Measurements from ENCODE around the gene CISH.

The CISH gene

DNA sequence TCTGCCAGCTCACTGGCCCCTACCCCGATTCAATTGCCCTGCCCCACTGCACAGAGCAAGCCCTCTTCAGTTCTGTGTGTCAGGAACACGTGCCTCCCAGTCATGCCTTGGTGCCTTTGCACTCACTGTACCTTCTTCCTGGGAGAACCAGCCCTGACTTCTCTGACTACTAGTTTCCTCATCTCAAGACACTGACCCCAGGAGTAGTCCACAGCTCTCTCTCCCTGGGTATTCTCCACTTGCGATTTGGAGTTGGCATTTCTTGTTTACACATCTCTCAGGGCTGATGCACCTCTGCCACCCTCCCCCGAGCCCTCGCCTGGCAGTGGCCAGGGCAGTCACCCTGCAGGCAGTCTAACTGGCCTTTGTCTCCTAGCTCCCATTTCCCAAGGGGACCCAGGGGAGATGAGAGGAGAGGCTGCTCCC lies 5.7 kb downstream of the CISH start:
- no peak for DNase-seq (ENCODE audit: low read depth in 2 of 2)
- TF ChIP-seq, protein P1, sequence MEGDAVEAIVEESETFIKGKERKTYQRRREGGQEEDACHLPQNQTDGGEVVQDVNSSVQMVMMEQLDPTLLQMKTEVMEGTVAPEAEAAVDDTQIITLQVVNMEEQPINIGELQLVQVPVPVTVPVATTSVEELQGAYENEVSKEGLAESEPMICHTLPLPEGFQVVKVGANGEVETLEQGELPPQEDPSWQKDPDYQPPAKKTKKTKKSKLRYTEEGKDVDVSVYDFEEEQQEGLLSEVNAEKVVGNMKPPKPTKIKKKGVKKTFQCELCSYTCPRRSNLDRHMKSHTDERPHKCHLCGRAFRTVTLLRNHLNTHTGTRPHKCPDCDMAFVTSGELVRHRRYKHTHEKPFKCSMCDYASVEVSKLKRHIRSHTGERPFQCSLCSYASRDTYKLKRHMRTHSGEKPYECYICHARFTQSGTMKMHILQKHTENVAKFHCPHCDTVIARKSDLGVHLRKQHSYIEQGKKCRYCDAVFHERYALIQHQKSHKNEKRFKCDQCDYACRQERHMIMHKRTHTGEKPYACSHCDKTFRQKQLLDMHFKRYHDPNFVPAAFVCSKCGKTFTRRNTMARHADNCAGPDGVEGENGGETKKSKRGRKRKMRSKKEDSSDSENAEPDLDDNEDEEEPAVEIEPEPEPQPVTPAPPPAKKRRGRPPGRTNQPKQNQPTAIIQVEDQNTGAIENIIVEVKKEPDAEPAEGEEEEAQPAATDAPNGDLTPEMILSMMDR (IDR thresholded peaks at IDR 0.05; ENCODE audit: low read depth, low read length), result no peak
- H3K4me3 ChIP-seq (replicated peaks in 1 of 2; ENCODE audit: low read depth in 2 of 2, low read length in 2 of 2), result no peak overlapping the region

DNA sequence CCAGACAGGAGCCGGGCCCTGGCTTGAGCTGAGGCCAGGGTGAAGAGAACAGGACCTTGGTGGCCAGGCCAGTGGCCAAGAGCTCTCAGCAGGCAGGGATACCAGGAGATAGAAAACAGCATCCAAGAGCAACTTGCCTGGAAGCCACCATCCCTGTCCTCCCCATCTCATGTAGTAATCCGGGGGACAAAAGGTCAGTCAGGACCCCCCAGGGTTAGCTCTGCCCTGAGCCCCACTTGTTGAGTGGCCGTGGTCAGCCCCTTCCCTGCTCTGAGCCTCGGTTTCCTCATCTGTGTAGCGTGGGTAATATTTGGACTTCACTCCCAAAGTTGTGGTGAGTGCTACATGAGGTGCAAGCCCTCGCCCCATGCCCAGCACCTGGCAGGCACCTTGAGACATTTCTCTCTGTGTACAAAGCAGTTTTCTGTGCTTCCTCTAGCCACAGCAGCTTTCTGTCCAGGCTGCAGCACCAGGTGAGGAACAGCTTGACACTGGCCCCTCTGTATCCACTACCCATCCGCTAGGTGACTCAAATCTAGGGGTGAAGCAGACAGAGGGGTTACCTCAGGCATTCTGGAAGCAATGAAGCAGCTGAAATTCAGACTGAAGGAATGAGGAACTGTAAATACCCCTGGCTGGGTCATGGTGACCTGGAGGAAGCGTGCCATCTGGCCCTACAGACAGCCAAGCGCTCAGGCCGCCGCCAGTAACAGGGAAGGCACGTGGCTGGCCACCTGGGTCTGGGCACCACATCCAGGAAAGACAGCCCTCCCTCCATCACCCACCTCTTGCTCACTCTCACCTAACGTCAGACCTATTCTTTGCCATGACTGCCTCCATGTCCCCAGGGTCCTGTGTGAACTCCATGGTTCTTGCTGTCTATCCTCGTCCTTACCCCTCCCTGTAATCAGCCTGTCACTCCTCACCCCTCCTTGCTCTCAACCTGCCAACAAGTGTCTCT lies 6.7 kb downstream of the CISH start:
- TF ChIP-seq, protein P1 (IDR thresholded peaks at IDR 0.05; ENCODE audit: low read depth, low read length), result no peak
- no peak for DNase-seq (ENCODE audit: low read depth in 2 of 2)
- H3K4me3 ChIP-seq (replicated peaks in 1 of 2; ENCODE audit: low read depth in 2 of 2, low read length in 2 of 2), result no peak overlapping the region

DNA sequence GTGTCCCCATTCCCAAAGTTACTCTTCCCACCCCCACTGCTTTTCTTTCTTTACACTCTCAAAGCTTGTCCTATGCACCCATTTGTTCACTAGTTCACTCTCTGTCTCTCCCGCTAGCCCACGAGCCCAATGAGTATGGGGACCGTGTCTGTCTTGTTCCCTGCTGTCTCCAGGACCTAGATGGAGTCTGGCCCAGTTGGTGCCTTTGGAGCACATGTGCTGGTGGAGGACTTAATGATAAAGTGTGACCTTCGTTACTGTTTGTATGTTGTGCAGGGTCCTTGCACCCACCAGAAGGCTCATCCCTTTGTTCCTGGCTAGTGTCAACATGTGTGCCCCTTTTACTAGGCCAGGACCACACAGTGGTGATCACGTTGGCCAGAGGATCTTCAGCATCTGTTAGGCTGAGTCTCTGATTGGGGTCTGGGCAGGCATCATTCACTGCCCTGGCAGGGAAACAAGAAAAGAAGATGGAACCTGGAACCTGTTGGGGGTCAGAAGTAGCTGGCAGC lies 7.4 kb downstream of the CISH start:
- no peak overlapping the region for H3K4me3 ChIP-seq (replicated peaks in 1 of 2; ENCODE audit: low read depth in 2 of 2, low read length in 2 of 2)
- TF ChIP-seq, protein P1 (IDR thresholded peaks at IDR 0.05; ENCODE audit: low read depth, low read length), result no peak
- no peak for DNase-seq (ENCODE audit: low read depth in 2 of 2)

DNA sequence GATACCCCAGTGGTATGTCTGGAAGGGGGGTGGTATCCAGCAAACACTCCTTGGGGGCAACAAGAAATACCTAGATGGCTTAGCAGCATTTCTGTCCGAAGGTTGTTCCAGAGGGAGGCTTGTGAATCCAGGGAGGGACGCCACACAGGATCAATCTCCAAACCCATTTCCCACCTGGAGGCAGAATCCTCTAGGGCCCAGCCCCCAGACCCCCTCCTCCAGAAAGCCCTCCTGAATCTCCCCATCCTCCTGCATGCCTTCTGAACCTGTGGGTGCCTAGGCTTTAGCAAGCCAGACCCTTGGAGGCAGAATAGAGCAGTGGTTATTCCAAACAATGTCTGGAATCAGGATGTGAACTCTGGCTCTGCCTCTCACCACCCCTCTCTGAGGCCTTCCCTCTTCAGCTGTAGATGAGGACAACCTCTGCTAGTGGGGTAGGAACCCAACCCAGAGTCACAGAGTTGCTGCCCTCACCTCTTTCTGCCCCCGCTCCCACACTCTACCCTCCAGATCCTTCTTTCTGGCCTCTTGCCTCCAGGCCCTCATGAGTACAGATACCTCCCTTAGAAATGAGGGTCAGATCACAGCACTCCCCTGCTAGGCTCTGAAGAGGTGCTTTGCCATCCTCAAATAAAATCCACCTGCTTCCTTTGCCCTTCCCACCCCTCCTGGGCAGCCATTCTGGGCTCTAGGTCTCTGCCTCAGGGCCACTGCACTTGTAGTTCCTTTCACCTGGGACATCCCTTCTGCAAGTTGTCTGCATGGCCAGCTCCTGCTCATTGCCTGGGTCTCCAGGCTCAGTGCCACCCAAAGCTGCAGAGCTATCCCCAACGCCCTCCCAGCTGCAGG lies 8.1 kb downstream of the CISH start:
- no peak for DNase-seq (ENCODE audit: low read depth in 2 of 2)
- TF ChIP-seq, protein P1 (IDR thresholded peaks at IDR 0.05; ENCODE audit: low read depth, low read length), result no peak
- no peak overlapping the region for H3K4me3 ChIP-seq (replicated peaks in 1 of 2; ENCODE audit: low read depth in 2 of 2, low read length in 2 of 2)

DNA sequence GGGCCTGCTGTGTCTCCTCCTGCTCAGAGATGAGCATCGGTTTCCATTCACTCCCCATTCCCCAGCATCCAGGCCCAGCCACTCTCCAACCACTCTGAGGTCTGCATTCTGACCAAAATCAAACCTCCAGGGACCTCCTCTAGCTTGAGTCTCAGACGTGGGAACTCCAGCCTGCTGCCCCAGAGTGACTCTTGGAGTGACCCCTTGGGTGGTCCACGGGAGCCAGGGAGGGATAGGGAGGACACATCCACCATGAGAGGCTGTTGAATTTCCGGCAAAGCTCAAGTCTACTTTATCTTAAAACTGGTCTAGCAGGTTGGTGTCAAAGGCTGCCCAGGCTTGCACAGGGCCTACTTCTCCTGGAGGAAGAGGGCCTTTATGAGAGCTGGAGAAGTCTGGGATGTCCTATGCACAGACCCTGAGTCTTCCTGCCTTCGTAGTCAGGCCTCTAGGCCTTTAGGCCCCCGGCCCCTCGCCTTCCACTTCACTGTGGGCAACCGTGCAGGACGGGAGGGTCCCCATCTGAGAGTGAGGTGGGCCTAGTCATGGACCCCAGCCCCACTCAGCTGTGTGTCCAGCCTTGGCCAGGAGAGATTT lies 8.9 kb downstream of the CISH start:
- H3K4me3 ChIP-seq (replicated peaks in 1 of 2; ENCODE audit: low read depth in 2 of 2, low read length in 2 of 2), result no peak overlapping the region
- no peak for DNase-seq (ENCODE audit: low read depth in 2 of 2)
- TF ChIP-seq, protein P1 (IDR thresholded peaks at IDR 0.05; ENCODE audit: low read depth, low read length), result no peak

DNA sequence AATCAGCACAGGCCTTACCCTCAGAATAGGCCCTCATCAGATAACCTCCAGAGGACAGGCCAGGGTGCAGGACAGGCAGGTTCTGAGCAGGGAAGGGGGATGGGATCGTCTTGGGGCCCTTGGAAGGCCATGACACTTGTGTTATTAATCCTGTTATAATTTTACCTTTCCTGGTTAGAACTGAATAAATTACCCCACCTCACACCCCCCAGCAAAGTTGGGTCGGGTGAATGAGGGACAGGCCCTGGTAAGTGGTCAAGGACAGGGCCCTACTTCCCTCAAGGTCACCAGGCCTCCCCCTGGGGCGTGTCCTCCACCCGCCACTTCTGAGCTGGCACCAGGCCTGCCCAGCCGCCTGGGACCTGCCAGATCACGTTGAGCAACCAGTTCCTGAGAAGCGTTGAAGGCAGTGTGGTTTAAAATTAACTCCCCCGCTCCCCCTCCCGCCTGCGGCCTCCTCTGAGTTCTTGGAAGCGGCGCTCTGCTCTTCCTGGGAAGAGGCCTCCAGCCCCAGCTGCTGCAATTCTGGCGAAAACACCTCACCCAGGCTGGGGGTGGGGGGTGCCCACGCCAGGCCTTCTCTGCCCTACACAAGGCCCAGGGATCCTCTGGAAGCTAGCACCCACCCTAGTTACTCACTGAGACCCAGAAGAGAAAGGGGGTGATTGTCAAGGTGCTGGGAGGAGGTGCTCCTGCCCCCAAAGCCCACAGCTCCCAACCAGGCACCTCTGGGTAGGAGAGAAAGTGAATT lies 10.6 kb downstream of the CISH start:
- DNase-seq (ENCODE audit: low read depth in 2 of 2), result peak; percentile 97 to 99
- TF ChIP-seq, protein P1 (IDR thresholded peaks at IDR 0.05; ENCODE audit: low read depth, low read length), result no peak
- H3K4me3 ChIP-seq (replicated peaks in 1 of 2; ENCODE audit: low read depth in 2 of 2, low read length in 2 of 2), result peak overlapping the region; percentile 5 to 7
